HEK293 (cell line): ENCODE data around the gene PLEKHA8.

Experiments
- CTCF ChIA-PET: fragments of 350-600 bp; formaldehyde crosslinking; extraction: SDS; loops from one replicate; lab custom pipeline; 2021; ENCODE audit warnings: antibody characterized with exemption; lab: Yijun Ruan, JAX
- POLR2A ChIA-PET: fragments of 300-600 bp; formaldehyde crosslinking; extraction: SDS; loops from one replicate; lab custom pipeline; 2020; ENCODE audit warnings: antibody characterized with exemption, inconsistent platforms; lab: Yijun Ruan, JAX
- H3K27ac ChIP-seq: fragments of 200-500 bp; sonication (Bioruptor generic); 2 replicates; pipeline ENCODE4 v1.5.1; 2014; ENCODE audit warnings: low read depth, low read length, control low read depth, inconsistent platforms; ENCODE audit errors: extremely low read depth
- H3K36me3 ChIP-seq, 2 experiments: fragments of 200-500 bp in 1 of 2; sonication (Bioruptor generic) in 1 of 2; 1 replicate in 1 of 2; 2 replicates in 1 of 2; pipeline ENCODE4 v1.5.1; 2014 to 2017; ENCODE audit warnings: inconsistent platforms in 2 of 2, low read length in 2 of 2; ENCODE audit not compliant: control insufficient read depth in 2 of 2, insufficient read depth in 1 of 2
- H3K4me1 ChIP-seq: fragments of 200-500 bp; sonication (Bioruptor generic); 2 replicates; pipeline ENCODE4 v1.5.1; 2014; ENCODE audit warnings: mild to moderate bottlenecking, low read length, inconsistent platforms; ENCODE audit not compliant: control insufficient read depth, insufficient read depth
- H3K4me3 ChIP-seq: 2 replicates; pipeline ENCODE4 v1.5.1; 2011; ENCODE audit warnings: low read depth, mild to moderate bottlenecking, control low read depth, low read length, moderate library complexity
- H3K9me3 ChIP-seq: fragments of 200-500 bp; sonication (Bioruptor generic); 2 replicates; pipeline ENCODE4 v1.5.1; 2014; ENCODE audit warnings: low read depth, low read length, inconsistent platforms; ENCODE audit not compliant: control insufficient read depth, insufficient read depth
- GLIS2 ChIP-seq: fragments of 450-650 bp; formaldehyde crosslinking; IDR thresholded peaks from 2 replicates; pipeline ENCODE4 v1.5.1; 2016; ENCODE audit warnings: missing biosample characterization, missing genetic modification characterization
- IKZF3 ChIP-seq: fragments of 450-650 bp; IDR thresholded peaks from 2 replicates; pipeline ENCODE4 v1.5.0; 2018; ENCODE audit warnings: missing biosample characterization, mild to moderate bottlenecking, missing genetic modification characterization, moderate library complexity
- MYNN ChIP-seq: fragments of 450-650 bp; formaldehyde crosslinking; IDR thresholded peaks from 2 replicates; pipeline ENCODE4 v1.5.1; 2016; ENCODE audit warnings: missing biosample characterization, missing genetic modification characterization, borderline replicate concordance
- SCRT1 ChIP-seq: fragments of 450-650 bp; formaldehyde crosslinking; IDR thresholded peaks from 2 replicates; pipeline ENCODE4 v1.5.1; 2016; ENCODE audit warnings: missing biosample characterization, missing genetic modification characterization, borderline replicate concordance
- SETDB1 ChIP-seq: IDR thresholded peaks from one replicate; pipeline ENCODE4 v1.6.1; 2017; ENCODE audit warnings: mild to moderate bottlenecking, low read length, moderate library complexity, mixed read lengths; ENCODE audit not compliant: insufficient read length
- ZBTB7A ChIP-seq: fragments of 450-650 bp; formaldehyde crosslinking; IDR thresholded peaks from 2 replicates; pipeline ENCODE4 v1.5.1; 2016; ENCODE audit warnings: low read depth, missing biosample characterization, missing genetic modification characterization
- ZEB2 ChIP-seq: fragments of 450-650 bp; formaldehyde crosslinking; IDR thresholded peaks from 2 replicates; pipeline ENCODE4 v1.5.1; 2016; ENCODE audit warnings: missing biosample characterization, missing genetic modification characterization
- ZNF175 ChIP-seq: fragments of 450-650 bp; formaldehyde crosslinking; IDR thresholded peaks from 2 replicates; pipeline ENCODE4 v1.5.1; 2016; ENCODE audit warnings: missing biosample characterization, missing genetic modification characterization
- ZNF202 ChIP-seq: fragments of 450-650 bp; formaldehyde crosslinking; IDR thresholded peaks from 2 replicates; pipeline ENCODE4 v1.5.1; 2016; ENCODE audit warnings: missing biosample characterization, missing genetic modification characterization, borderline replicate concordance
- ZNF221 ChIP-seq: fragments of 450-650 bp; formaldehyde crosslinking; IDR thresholded peaks from 2 replicates; pipeline ENCODE4 v1.5.1; 2017; ENCODE audit warnings: missing biosample characterization, missing genetic modification characterization, borderline replicate concordance
- ZNF37A ChIP-seq: fragments of 450-650 bp; IDR thresholded peaks from 2 replicates; pipeline ENCODE4 v1.5.1; 2018; ENCODE audit warnings: missing biosample characterization, missing genetic modification characterization
- ZNF426 ChIP-seq: fragments of 450-650 bp; formaldehyde crosslinking; IDR thresholded peaks from 2 replicates; pipeline ENCODE4 v1.5.1; 2017; ENCODE audit warnings: missing biosample characterization, missing genetic modification characterization, mild to moderate bottlenecking, inconsistent platforms, moderate library complexity
- ZNF548 ChIP-seq: fragments of 450-650 bp; formaldehyde crosslinking; IDR thresholded peaks from 2 replicates; pipeline ENCODE4 v1.5.1; 2016; ENCODE audit warnings: missing biosample characterization, missing genetic modification characterization
- ZNF549 ChIP-seq: fragments of 450-650 bp; IDR thresholded peaks from 2 replicates; pipeline ENCODE4 v1.5.1; 2018; ENCODE audit warnings: missing biosample characterization, missing genetic modification characterization, mild to moderate bottlenecking, inconsistent platforms, moderate library complexity
- ZNF555 ChIP-seq: fragments of 450-650 bp; formaldehyde crosslinking; conservative IDR thresholded peaks from 2 replicates; pipeline ENCODE4 v1.5.1; 2017; ENCODE audit warnings: missing biosample characterization, mild to moderate bottlenecking, missing genetic modification characterization, inconsistent platforms
- ZNF677 ChIP-seq: fragments of 450-650 bp; IDR thresholded peaks from 2 replicates; pipeline ENCODE4 v1.5.0; 2018; ENCODE audit warnings: missing biosample characterization, mild to moderate bottlenecking, missing genetic modification characterization, moderate library complexity
- TF ChIP-seq, protein P1 (sequence below): fragments of 450-650 bp; formaldehyde crosslinking; IDR thresholded peaks from 2 replicates; pipeline ENCODE4 v1.5.1; 2016; ENCODE audit warnings: missing biosample characterization, missing genetic modification characterization
- TF ChIP-seq, protein P2 (sequence below): fragments of 450-650 bp; formaldehyde crosslinking; IDR thresholded peaks from 2 replicates; pipeline ENCODE4 v1.5.1; 2016; ENCODE audit warnings: missing biosample characterization, missing genetic modification characterization, borderline replicate concordance
- TF ChIP-seq, protein P3 (sequence below): fragments of 450-650 bp; formaldehyde crosslinking; IDR thresholded peaks from 2 replicates; pipeline ENCODE4 v1.5.1; 2016; ENCODE audit warnings: missing biosample characterization, missing genetic modification characterization
- TF ChIP-seq, protein P4 (sequence below): fragments of 450-650 bp; formaldehyde crosslinking; IDR thresholded peaks from 2 replicates; pipeline ENCODE4 v1.5.1; 2016; ENCODE audit warnings: missing biosample characterization, missing genetic modification characterization, borderline replicate concordance
- TF ChIP-seq, protein P5 (sequence below): fragments of 450-650 bp; IDR thresholded peaks from 2 replicates; pipeline ENCODE4 v1.5.1; 2018; ENCODE audit warnings: missing biosample characterization, mild to moderate bottlenecking, missing genetic modification characterization

The PLEKHA8 gene

DNA sequence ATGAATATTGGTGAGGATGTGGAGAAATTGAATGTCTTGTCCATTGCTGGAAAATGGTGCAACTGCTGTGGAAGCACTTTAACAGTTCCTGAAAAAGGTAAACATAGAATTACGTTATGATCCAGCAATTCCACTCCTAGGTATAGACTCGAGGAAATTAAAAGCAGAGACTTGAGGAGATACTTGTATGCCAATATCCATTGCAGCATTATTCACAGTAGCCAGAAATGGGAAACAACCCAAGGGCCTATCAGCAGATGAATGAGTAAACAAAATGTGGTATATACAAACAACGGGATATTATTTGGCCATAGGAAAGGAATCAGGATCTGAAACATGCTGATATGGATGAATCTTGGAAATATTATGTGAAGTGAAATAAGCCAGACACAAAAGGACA, 74.1 kb downstream of the PLEKHA8 start (continued):
- TF ChIP-seq SCRT1 (no peak), ZNF677 (tag by site-specific recombination) (no peak), ZNF426 (tag by site-specific recombination) (no peak), ZNF221 (tag by site-specific recombination) (no peak), ZNF555 (no peak), IKZF3 (no peak)

DNA sequence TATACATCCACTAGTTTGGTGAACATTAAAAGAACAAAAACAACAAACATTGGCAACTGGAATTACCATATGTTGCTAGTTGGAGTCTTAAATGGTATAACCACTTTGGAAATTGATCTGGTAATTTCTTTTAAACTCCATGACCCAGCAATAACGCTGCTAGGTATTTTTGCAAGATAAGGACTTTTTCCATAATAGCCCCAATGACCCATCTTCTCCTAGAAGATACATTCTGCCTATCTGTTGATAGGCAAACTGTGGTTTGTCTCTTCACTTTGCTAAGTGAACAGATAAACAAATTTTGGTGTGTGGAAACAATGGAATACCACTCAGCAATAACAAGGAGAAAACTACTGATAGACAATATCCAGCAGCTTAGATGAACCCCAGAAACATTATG, 75.9 kb downstream of the PLEKHA8 start:
- Histone ChIP-seq H3K4me1 (no peaks in the 10 kb centered on the region), H3K27ac (no peak overlapping the region), H3K4me3 (no peak overlapping the region), H3K9me3 (no peaks in the 10 kb centered on the region; the same call in none of the 2 replicates), H3K36me3 (no peaks in the 10 kb centered on the region)
- ChIA-PET CTCF (interaction anchor here (0.7 kb wide), 3 partner anchors 13 to 499 kb away, joined by 3 to 8 read pairs (median 3); no protein-coding TSS in a partner anchor), POLR2A (interaction anchor here (0.6 kb wide), 1 partner anchor 67 kb away, joined by 4 read pairs; no protein-coding TSS in a partner anchor)
- TF ChIP-seq, protein P1, sequence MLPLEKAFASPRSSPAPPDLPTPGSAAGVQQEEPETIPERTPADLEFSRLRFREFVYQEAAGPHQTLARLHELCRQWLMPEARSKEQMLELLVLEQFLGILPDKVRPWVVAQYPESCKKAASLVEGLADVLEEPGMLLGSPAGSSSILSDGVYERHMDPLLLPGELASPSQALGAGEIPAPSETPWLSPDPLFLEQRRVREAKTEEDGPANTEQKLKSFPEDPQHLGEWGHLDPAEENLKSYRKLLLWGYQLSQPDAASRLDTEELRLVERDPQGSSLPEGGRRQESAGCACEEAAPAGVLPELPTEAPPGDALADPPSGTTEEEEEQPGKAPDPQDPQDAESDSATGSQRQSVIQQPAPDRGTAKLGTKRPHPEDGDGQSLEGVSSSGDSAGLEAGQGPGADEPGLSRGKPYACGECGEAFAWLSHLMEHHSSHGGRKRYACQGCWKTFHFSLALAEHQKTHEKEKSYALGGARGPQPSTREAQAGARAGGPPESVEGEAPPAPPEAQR (tag by site-specific recombination): no peak
- TF ChIP-seq ZNF175 (tag by site-specific recombination): no peak
- TF ChIP-seq ZBTB7A (tag by site-specific recombination): no peak
- no peak for TF ChIP-seq MYNN (tag by site-specific recombination)
- TF ChIP-seq, protein P2, sequence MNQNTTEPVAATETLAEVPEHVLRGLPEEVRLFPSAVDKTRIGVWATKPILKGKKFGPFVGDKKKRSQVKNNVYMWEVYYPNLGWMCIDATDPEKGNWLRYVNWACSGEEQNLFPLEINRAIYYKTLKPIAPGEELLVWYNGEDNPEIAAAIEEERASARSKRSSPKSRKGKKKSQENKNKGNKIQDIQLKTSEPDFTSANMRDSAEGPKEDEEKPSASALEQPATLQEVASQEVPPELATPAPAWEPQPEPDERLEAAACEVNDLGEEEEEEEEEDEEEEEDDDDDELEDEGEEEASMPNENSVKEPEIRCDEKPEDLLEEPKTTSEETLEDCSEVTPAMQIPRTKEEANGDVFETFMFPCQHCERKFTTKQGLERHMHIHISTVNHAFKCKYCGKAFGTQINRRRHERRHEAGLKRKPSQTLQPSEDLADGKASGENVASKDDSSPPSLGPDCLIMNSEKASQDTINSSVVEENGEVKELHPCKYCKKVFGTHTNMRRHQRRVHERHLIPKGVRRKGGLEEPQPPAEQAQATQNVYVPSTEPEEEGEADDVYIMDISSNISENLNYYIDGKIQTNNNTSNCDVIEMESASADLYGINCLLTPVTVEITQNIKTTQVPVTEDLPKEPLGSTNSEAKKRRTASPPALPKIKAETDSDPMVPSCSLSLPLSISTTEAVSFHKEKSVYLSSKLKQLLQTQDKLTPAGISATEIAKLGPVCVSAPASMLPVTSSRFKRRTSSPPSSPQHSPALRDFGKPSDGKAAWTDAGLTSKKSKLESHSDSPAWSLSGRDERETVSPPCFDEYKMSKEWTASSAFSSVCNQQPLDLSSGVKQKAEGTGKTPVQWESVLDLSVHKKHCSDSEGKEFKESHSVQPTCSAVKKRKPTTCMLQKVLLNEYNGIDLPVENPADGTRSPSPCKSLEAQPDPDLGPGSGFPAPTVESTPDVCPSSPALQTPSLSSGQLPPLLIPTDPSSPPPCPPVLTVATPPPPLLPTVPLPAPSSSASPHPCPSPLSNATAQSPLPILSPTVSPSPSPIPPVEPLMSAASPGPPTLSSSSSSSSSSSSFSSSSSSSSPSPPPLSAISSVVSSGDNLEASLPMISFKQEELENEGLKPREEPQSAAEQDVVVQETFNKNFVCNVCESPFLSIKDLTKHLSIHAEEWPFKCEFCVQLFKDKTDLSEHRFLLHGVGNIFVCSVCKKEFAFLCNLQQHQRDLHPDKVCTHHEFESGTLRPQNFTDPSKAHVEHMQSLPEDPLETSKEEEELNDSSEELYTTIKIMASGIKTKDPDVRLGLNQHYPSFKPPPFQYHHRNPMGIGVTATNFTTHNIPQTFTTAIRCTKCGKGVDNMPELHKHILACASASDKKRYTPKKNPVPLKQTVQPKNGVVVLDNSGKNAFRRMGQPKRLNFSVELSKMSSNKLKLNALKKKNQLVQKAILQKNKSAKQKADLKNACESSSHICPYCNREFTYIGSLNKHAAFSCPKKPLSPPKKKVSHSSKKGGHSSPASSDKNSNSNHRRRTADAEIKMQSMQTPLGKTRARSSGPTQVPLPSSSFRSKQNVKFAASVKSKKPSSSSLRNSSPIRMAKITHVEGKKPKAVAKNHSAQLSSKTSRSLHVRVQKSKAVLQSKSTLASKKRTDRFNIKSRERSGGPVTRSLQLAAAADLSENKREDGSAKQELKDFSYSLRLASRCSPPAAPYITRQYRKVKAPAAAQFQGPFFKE (tag by site-specific recombination): no peak
- TF ChIP-seq ZNF37A (tag by site-specific recombination): no peak
- TF ChIP-seq, protein P3, sequence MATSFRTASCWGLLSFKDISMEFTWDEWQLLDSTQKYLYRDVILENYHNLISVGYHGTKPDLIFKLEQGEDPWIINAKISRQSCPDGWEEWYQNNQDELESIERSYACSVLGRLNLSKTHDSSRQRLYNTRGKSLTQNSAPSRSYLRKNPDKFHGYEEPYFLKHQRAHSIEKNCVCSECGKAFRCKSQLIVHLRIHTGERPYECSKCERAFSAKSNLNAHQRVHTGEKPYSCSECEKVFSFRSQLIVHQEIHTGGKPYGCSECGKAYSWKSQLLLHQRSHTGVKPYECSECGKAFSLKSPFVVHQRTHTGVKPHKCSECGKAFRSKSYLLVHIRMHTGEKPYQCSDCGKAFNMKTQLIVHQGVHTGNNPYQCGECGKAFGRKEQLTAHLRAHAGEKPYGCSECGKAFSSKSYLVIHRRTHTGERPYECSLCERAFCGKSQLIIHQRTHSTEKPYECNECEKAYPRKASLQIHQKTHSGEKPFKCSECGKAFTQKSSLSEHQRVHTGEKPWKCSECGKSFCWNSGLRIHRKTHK (tag by site-specific recombination): no peak
- TF ChIP-seq, protein P4, sequence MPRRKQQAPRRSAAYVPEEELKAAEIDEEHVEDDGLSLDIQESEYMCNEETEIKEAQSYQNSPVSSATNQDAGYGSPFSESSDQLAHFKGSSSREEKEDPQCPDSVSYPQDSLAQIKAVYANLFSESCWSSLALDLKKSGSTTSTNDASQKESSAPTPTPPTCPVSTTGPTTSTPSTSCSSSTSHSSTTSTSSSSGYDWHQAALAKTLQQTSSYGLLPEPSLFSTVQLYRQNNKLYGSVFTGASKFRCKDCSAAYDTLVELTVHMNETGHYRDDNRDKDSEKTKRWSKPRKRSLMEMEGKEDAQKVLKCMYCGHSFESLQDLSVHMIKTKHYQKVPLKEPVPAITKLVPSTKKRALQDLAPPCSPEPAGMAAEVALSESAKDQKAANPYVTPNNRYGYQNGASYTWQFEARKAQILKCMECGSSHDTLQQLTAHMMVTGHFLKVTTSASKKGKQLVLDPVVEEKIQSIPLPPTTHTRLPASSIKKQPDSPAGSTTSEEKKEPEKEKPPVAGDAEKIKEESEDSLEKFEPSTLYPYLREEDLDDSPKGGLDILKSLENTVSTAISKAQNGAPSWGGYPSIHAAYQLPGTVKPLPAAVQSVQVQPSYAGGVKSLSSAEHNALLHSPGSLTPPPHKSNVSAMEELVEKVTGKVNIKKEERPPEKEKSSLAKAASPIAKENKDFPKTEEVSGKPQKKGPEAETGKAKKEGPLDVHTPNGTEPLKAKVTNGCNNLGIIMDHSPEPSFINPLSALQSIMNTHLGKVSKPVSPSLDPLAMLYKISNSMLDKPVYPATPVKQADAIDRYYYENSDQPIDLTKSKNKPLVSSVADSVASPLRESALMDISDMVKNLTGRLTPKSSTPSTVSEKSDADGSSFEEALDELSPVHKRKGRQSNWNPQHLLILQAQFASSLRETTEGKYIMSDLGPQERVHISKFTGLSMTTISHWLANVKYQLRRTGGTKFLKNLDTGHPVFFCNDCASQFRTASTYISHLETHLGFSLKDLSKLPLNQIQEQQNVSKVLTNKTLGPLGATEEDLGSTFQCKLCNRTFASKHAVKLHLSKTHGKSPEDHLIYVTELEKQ (tag by site-specific recombination): no peak
- TF ChIP-seq ZNF202 (tag by site-specific recombination): no peak
- TF ChIP-seq ZNF548: no peak
- no peak for TF ChIP-seq ZNF549 (tag by site-specific recombination)
- no peak for TF ChIP-seq ZEB2 (tag by site-specific recombination)
- TF ChIP-seq GLIS2: no peak
- TF ChIP-seq SETDB1: no peak
- TF ChIP-seq, protein P5, sequence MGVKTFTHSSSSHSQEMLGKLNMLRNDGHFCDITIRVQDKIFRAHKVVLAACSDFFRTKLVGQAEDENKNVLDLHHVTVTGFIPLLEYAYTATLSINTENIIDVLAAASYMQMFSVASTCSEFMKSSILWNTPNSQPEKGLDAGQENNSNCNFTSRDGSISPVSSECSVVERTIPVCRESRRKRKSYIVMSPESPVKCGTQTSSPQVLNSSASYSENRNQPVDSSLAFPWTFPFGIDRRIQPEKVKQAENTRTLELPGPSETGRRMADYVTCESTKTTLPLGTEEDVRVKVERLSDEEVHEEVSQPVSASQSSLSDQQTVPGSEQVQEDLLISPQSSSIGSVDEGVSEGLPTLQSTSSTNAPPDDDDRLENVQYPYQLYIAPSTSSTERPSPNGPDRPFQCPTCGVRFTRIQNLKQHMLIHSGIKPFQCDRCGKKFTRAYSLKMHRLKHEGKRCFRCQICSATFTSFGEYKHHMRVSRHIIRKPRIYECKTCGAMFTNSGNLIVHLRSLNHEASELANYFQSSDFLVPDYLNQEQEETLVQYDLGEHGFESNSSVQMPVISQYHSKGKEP (tag by site-specific recombination): no peak
